ENCODE measurements around the gene TBCD.

Gene TBCD

DNA sequence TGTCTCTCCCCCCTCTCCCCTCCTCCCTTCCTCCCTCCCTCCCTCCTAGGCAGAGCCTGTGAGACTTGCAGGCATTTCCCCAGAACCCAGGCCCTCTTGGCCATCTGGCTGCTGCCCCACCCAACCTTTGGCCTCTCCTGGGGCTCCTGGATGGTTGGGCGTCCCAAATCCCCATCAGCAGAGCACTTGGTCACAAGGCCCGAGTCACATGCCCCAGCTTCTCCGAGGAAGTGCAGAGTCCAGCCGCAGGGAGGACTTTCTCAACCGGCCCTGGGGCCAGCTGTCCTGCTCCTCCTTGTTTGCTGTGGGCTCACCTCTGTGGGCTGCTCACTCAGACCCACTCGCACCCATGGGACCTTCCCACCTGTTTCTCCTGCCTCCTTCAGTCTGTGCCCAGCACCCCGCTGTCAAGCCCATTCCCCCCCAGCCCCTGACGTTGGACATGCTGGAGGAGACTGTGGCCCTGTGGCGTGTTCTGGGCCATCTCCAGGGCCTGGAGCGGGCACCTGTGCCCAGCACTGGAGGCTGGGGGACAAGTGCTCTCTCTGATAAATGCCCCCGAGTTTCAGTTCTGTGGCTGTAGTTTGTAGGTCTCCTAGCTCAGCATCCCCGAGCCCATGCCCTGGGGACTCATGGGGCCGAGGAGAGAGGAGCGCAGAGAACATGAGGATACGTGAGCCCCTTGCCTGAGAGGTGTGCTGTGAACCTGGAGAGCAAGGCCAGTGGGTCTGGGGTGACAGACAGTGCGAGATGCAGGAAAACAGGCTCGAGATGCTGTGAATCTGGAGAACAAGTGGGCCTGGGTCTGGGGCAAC lies 130.2 kb downstream of the TBCD start:
- H3K27me3 ChIP-seq (ENCODE audit: low read length): no peaks in the 10 kb centered on the region
- peaks cover 6% of the 10 kb centered on the region; the same call in 1 of the 2 replicates for H3F3A ChIP-seq (ENCODE audit: insufficient read depth)
- H3K4me3 ChIP-seq (ENCODE audit: insufficient read depth, low read length, poor library complexity, severe bottlenecking): no peak overlapping the region
- H3K36me3 ChIP-seq (ENCODE audit: low read length): no peaks in the 10 kb centered on the region
- H3K27ac ChIP-seq (ENCODE audit: low read depth, low read length): no peak overlapping the region
- H3K79me2 ChIP-seq (ENCODE audit: insufficient read depth, low read length): 0 out of 2 replicates have a peak, but pooled peaks cover 7% of the 10 kb centered on the region
- no peak overlapping the region for H3K4me2 ChIP-seq (ENCODE audit: low read depth, low read length, poor library complexity, severe bottlenecking)
- no peaks in the 10 kb centered on the region for H3K9me3 ChIP-seq (ENCODE audit: insufficient read depth, low read length)
- H3K9me2 ChIP-seq (replicated peaks; ENCODE audit: insufficient read depth, low read length): no peaks in the 10 kb centered on the region
- TF ChIP-seq, protein P1, sequence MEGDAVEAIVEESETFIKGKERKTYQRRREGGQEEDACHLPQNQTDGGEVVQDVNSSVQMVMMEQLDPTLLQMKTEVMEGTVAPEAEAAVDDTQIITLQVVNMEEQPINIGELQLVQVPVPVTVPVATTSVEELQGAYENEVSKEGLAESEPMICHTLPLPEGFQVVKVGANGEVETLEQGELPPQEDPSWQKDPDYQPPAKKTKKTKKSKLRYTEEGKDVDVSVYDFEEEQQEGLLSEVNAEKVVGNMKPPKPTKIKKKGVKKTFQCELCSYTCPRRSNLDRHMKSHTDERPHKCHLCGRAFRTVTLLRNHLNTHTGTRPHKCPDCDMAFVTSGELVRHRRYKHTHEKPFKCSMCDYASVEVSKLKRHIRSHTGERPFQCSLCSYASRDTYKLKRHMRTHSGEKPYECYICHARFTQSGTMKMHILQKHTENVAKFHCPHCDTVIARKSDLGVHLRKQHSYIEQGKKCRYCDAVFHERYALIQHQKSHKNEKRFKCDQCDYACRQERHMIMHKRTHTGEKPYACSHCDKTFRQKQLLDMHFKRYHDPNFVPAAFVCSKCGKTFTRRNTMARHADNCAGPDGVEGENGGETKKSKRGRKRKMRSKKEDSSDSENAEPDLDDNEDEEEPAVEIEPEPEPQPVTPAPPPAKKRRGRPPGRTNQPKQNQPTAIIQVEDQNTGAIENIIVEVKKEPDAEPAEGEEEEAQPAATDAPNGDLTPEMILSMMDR (IDR thresholded peaks at IDR 0.05; ENCODE audit: insufficient read depth, low read length, poor library complexity, severe bottlenecking): no peak
- TF ChIP-seq EZH2phosphoT487 (conservative IDR thresholded peaks at IDR 0.05; ENCODE audit: low read length): no peak
- H4K20me1 ChIP-seq (ENCODE audit: low read depth, low read length): no peaks in the 10 kb centered on the region
- no peak overlapping the region for H3K9ac ChIP-seq (ENCODE audit: low read length)
- no peak overlapping the region for H2AFZ ChIP-seq (ENCODE audit: low read depth, low read length, severe bottlenecking)

DNA sequence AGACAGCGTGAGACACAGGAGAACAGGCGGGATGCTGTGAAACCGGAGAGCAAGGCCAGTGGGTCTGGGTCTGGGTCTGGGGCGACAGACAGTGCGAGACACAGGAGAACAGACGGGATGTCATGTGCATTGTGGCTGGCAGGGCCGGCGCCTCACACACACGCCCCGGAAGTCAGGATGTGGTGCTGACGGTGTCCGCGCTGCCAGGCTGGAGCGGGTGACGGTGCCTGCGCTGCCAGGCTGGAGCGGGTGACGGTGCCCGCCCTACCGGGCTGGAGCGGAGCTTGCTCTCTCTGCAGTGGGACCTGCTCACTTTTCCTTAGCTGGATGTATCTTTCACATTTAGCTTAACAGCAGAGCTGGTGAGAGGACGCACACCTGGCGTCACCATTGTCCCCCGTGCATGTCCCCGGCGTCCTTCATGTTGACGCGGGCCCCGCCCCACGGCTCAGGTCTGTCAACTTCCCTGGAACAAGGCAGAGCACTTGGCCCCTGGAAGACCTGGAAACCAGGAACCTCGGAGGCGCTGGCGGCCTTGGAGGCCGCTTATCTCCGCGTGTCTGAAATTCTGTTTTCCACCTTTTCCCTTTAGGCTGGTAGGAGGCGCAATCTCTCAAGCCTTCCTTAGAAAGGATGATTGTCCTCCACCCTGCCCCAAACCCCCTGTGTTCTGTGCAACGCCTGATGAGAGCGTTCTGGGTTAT lies 131.0 kb downstream of the TBCD start:
- H3K36me3 ChIP-seq (ENCODE audit: low read length): no peaks in the 10 kb centered on the region
- H3K4me3 ChIP-seq (ENCODE audit: insufficient read depth, low read length, poor library complexity, severe bottlenecking): no peak overlapping the region
- 0 out of 2 replicates have a peak, but pooled peaks cover 7% of the 10 kb centered on the region for H3K79me2 ChIP-seq (ENCODE audit: insufficient read depth, low read length)

DNA sequence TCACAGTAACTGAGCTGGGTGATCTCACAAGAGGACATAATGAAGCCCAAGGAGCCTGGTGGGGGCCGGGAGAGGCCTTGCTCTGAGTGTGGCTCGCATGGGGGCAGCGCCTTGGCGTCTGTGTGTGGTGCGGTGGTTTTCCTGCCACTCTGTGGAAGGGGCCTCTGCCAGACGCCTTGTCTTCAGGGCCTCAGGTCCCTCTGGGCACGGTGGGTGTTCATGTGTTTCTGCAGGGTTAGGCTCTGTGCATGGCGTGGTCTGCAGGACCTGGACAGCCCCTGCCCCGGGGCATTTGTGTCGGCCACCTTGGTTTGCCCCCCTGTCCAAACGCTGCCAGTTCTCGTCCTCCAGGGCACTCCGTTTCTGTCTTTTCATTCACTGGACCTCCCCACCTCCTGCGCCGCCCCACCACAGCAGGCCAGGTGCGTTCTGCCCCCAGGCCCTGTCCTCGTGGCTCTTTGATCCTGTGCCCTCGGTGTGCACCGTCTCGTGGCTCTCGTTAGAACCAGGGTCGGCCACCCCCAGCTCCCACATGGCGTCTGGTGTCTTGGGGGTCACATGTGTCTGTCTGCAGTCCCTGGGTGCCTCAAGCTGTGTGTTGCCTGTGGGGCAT lies 131.7 kb downstream of the TBCD start:
- H3K36me3 ChIP-seq (ENCODE audit: low read length): no peaks in the 10 kb centered on the region
- 0 out of 2 replicates have a peak, but pooled peaks cover 7% of the 10 kb centered on the region for H3K79me2 ChIP-seq (ENCODE audit: insufficient read depth, low read length)
- no peak overlapping the region for H3K4me3 ChIP-seq (ENCODE audit: insufficient read depth, low read length, poor library complexity, severe bottlenecking)

More for the DNA sequence above, 131.0 kb downstream of the TBCD start:
- Histone ChIP-seq H3K27me3 (ENCODE audit: low read length) (no peaks in the 10 kb centered on the region), H4K20me1 (ENCODE audit: low read depth, low read length) (no peaks in the 10 kb centered on the region), H3K4me2 (ENCODE audit: low read depth, low read length, poor library complexity, severe bottlenecking) (no peak overlapping the region), H3K9me3 (ENCODE audit: insufficient read depth, low read length) (no peaks in the 10 kb centered on the region), H3K27ac (ENCODE audit: low read depth, low read length) (no peak overlapping the region), H2AFZ (ENCODE audit: low read depth, low read length, severe bottlenecking) (no peak overlapping the region), H3F3A (ENCODE audit: insufficient read depth) (peaks cover 6% of the 10 kb centered on the region; the same call in 1 of the 2 replicates), H3K9ac (ENCODE audit: low read length) (no peak overlapping the region), H3K9me2 (replicated peaks; ENCODE audit: insufficient read depth, low read length) (no peaks in the 10 kb centered on the region)
- TF ChIP-seq, protein P1 (IDR thresholded peaks at IDR 0.05; ENCODE audit: insufficient read depth, low read length, poor library complexity, severe bottlenecking): no peak
- no peak for TF ChIP-seq EZH2phosphoT487 (conservative IDR thresholded peaks at IDR 0.05; ENCODE audit: low read length)

More for the DNA sequence above, 131.7 kb downstream of the TBCD start:
- Histone ChIP-seq H3K9me2 (replicated peaks; ENCODE audit: insufficient read depth, low read length) (no peaks in the 10 kb centered on the region), H3K4me2 (ENCODE audit: low read depth, low read length, poor library complexity, severe bottlenecking) (no peak overlapping the region), H3K27ac (ENCODE audit: low read depth, low read length) (no peak overlapping the region), H3F3A (ENCODE audit: insufficient read depth) (peaks cover 6% of the 10 kb centered on the region; the same call in 1 of the 2 replicates), H3K27me3 (ENCODE audit: low read length) (no peaks in the 10 kb centered on the region), H3K9me3 (ENCODE audit: insufficient read depth, low read length) (no peaks in the 10 kb centered on the region), H3K9ac (ENCODE audit: low read length) (no peak overlapping the region), H2AFZ (ENCODE audit: low read depth, low read length, severe bottlenecking) (no peak overlapping the region), H4K20me1 (ENCODE audit: low read depth, low read length) (no peaks in the 10 kb centered on the region)
- TF ChIP-seq EZH2phosphoT487 (conservative IDR thresholded peaks at IDR 0.05; ENCODE audit: low read length): no peak
- TF ChIP-seq, protein P1 (IDR thresholded peaks at IDR 0.05; ENCODE audit: insufficient read depth, low read length, poor library complexity, severe bottlenecking): no peak
